Prostate gland (tissue), 2 donors: ENCODE data around the gene LSM8. TPM values are rescaled to one million over a fixed set of nuclear protein-coding genes. Genes with fewer than 3 reads are reported as not detected.
A peak's percentile ranks its signal among the peaks of the same experiment; 100 is the strongest.

Experiments
- DNase-seq: peaks from one replicate; pipeline ENCODE4 v3.0.0-alpha.2; 2019; ENCODE audit warnings: low spot score
- H3K27ac ChIP-seq, 2 donors: fragments of 200-600 bp; sonication (generic); 2 replicates each; pipeline ENCODE4 v1.5.1; 2017 to 2019
- H3K27me3 ChIP-seq: fragments of 200-600 bp; sonication (generic); replicated peaks from 2 replicates; pipeline ENCODE4 v1.5.1; 2019; ENCODE audit not compliant: insufficient read depth
- H3K36me3 ChIP-seq, 2 donors: fragments of 200-600 bp; sonication (generic); 1 replicate in 1 of 2; 2 replicates in 1 of 2; pipeline versions ENCODE4 v1.5.1 to v1.8.1; 2017 to 2019
- H3K4me1 ChIP-seq: fragments of 200-600 bp; sonication (generic); replicated peaks from 2 replicates; pipeline ENCODE4 v1.5.1; 2019
- H3K4me3 ChIP-seq, 2 donors: fragments of 200-600 bp; sonication (generic); 2 replicates each; pipeline ENCODE4 v1.5.1; 2017 to 2019
- H3K9me3 ChIP-seq: fragments of 200-600 bp; sonication (generic); 2 replicates; pipeline ENCODE4 v1.5.1; 2017
- POLR2A ChIP-seq: fragments of 450-650 bp; IDR thresholded peaks from one replicate; pipeline ENCODE4 v1.6.1; 2016; ENCODE audit warnings: antibody characterized with exemption, mild to moderate bottlenecking
- POLR2AphosphoS5 ChIP-seq: sonication (generic); formaldehyde crosslinking; IDR thresholded peaks from one replicate; pipeline ENCODE4 v1.6.1; 2017; ENCODE audit warnings: antibody characterized with exemption
- WGBS: methylation state at CpG from one replicate; pipeline ENCODE4 v1.1.5; 2018; 5-methylcytosine and 5-hydroxymethylcytosine counted together
- intact Hi-C: fragments of 100-400 bp; cut with DNase I; formaldehyde crosslinking; loops from one replicate; pipeline ENCODE4 v1.14.2; 2022
- total RNA-seq, 2 donors: library from RNA; depleted of rRNA; stranded (reverse); fragments of >200 nt; gene quantifications; one replicate each; pipeline ENCODE4 v1.1.0, GENCODE V29; 2016
- TF ChIP-seq, protein P1 (sequence below), 4 experiments: fragments of 200-600 bp in 2 of 4; fragments of 450-650 bp in 2 of 4; sonication (generic) in 2 of 4; IDR thresholded peaks; 1 replicate in 3 of 4; 2 replicates in 1 of 4; pipeline ENCODE4 v1.5.1; 2016 to 2019; ENCODE audit warnings: antibody characterized with exemption in 4 of 4, mild to moderate bottlenecking in 2 of 4, moderate library complexity in 2 of 4

LSM8 gene
- total RNA-seq, 2 donors from 2014 or later = 24.8 to 29.3 TPM

GRCh38 chr7:118158766-118159165, 25.2 kb upstream of the LSM8 start:
- Histone ChIP-seq H3K27ac (no peak overlapping the region), H3K4me1 (no peaks in the 10 kb centered on the region), H3K36me3 (no peaks in the 10 kb centered on the region), H3K9me3 (no peaks in the 10 kb centered on the region), H3K27me3 (no peaks in the 10 kb centered on the region), H3K4me3 (no peak overlapping the region)
- DNase-seq = no peak
- TF ChIP-seq, protein P1, sequence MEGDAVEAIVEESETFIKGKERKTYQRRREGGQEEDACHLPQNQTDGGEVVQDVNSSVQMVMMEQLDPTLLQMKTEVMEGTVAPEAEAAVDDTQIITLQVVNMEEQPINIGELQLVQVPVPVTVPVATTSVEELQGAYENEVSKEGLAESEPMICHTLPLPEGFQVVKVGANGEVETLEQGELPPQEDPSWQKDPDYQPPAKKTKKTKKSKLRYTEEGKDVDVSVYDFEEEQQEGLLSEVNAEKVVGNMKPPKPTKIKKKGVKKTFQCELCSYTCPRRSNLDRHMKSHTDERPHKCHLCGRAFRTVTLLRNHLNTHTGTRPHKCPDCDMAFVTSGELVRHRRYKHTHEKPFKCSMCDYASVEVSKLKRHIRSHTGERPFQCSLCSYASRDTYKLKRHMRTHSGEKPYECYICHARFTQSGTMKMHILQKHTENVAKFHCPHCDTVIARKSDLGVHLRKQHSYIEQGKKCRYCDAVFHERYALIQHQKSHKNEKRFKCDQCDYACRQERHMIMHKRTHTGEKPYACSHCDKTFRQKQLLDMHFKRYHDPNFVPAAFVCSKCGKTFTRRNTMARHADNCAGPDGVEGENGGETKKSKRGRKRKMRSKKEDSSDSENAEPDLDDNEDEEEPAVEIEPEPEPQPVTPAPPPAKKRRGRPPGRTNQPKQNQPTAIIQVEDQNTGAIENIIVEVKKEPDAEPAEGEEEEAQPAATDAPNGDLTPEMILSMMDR (IDR thresholded peaks at IDR 0.05) = no peak
- TF ChIP-seq POLR2AphosphoS5 (no peak), POLR2A (no peak)
- intact Hi-C loops = no loop called here

DNA sequence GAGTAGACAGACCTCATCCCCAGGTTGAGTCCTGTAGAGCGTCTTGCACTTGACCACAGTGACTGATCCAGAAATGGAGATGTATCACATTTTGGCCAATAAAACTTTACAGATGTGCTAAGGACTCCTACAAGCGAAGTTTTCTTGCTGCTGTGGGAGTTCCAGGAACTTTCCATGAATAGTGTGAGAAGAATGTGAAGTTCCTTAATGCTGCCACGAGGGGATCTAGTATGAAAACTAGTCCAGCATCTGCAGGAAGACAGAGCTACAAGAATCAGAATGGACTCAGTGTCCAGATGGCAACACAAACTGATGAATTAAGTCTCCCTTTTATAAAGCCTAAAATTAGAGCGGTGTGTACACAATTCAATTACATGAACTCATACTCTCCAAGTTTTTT, 14.8 kb upstream of the LSM8 start:
- no peak overlapping the region for H3K4me3 ChIP-seq
- 85% methylated on average over 4 of the region's 4 CpGs for WGBS

GRCh38 chr7:118175740-118176139, 8.2 kb upstream of the LSM8 start:
- H3K9me3 ChIP-seq = no peaks in the 10 kb centered on the region
- 46% methylated on average over 2 of the region's 2 CpGs for WGBS
- no peak for DNase-seq
- no peak overlapping the region for H3K27ac ChIP-seq
- no peaks in the 10 kb centered on the region for H3K36me3 ChIP-seq
- intact Hi-C loops = no loop called here
- TF ChIP-seq, protein P1 (IDR thresholded peaks at IDR 0.05) = no peak
- TF ChIP-seq POLR2A (no peak), POLR2AphosphoS5 (no peak)
- no peaks in the 10 kb centered on the region for H3K27me3 ChIP-seq
- H3K4me3 ChIP-seq = no peak overlapping the region
- no peaks in the 10 kb centered on the region for H3K4me1 ChIP-seq

More for the DNA sequence above, 14.8 kb upstream of the LSM8 start:
- no peak overlapping the region for H3K27ac ChIP-seq
- intact Hi-C loops = no loop called here
- H3K27me3 ChIP-seq = no peaks in the 10 kb centered on the region
- H3K4me1 ChIP-seq = no peaks in the 10 kb centered on the region
- no peaks in the 10 kb centered on the region for H3K36me3 ChIP-seq
- no peaks in the 10 kb centered on the region for H3K9me3 ChIP-seq
- DNase-seq = no peak
- TF ChIP-seq, protein P1 (IDR thresholded peaks at IDR 0.05) = no peak
- no peak for TF ChIP-seq POLR2AphosphoS5
- TF ChIP-seq POLR2A = no peak

- TF ChIP-seq, protein P1 (IDR thresholded peaks at IDR 0.05) = no peak
- TF ChIP-seq POLR2AphosphoS5 (no peak), POLR2A (no peak)
- Histone ChIP-seq H3K4me1 (no peaks in the 10 kb centered on the region), H3K36me3 (no peaks in the 10 kb centered on the region), H3K9me3 (no peaks in the 10 kb centered on the region), H3K27ac (no peak overlapping the region), H3K4me3 (no peak overlapping the region), H3K27me3 (no peaks in the 10 kb centered on the region)
- 97% methylated on average over 2 of the region's 2 CpGs for WGBS
- no peak for DNase-seq
- intact Hi-C loops = no loop called here
Measured at GRCh38 chr7:118179191-118179590, 4.8 kb upstream of the LSM8 start.

DNA sequence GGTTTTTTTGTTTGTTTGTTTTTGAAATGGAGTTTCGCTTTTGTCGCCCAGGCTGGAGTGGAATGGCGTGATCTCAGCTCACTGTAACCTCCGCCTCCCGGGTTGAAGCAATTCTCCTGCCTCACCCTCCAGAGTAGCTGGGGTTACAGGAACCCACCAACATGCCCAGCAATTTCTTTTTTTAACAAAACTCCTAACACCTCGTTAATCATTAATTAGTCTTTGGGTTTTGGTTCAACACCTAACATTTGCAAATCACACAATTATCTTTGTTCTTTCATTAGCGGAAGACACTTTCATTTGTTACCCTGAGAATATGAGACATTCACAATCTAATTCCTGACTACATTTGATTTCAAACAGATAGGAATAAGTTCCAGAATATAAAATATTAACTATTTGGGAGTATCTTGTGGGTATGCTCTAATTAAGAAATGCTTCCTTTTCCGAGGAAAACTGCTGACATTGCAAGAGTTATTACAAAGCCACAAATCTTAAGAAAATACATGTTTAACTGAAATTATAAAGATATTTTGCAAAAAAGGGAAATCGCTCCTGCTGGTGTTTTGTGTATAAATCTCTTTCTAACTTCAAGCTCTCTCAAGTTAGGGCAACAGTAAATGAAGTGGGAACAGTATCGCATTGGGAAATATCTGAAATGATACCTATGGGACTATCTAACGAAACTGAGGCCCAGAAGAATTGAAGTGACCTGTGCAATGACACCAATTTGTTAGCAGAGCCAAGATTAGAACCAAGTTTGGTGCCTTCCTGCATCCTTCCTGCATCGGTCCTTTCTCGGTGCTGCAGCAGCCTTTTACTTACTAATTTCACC, 1.2 kb upstream of the LSM8 start:
- H3K27me3 ChIP-seq = no peaks in the 10 kb centered on the region
- peak overlapping the region; percentile 85 to 91 for H3K27ac ChIP-seq
- H3K9me3 ChIP-seq = no peaks in the 10 kb centered on the region
- no peak for TF ChIP-seq POLR2AphosphoS5
- TF ChIP-seq, protein P1 (IDR thresholded peaks at IDR 0.05) = no peak
- TF ChIP-seq POLR2A = no peak
- H3K4me1 ChIP-seq = no peaks in the 10 kb centered on the region
- no peak for DNase-seq
- 63% methylated on average over 13 of the region's 13 CpGs for WGBS
- H3K36me3 ChIP-seq = no peaks in the 10 kb centered on the region
- peak overlapping the region; percentile 79 to 87 for H3K4me3 ChIP-seq
- intact Hi-C loops = loop anchor here (10.0 kb wide), 1 partner anchor 438 kb away; no protein-coding TSS in a partner anchor
